Omental fat pad (tissue), 4 donors: Measurements from ENCODE around the gene TOX2. TPM values are rescaled to one million over a fixed set of nuclear protein-coding genes. Genes with fewer than 3 reads are reported as not detected.

Experiments used
- ATAC-seq: fragments of 150-250 bp; one replicate; pipeline ENCODE4 v1.9.1; 2016; ENCODE audit warnings: mild to moderate bottlenecking, moderate library complexity; ENCODE audit not compliant: low FRiP score
- DNase-seq: peaks from one replicate; pipeline ENCODE4 v3.0.0-alpha.2; 2019; ENCODE audit warnings: low spot score
- total RNA-seq, 4 donors: library from RNA; depleted of rRNA; stranded (reverse); fragments of >200 nt; gene quantifications; one replicate each; pipeline ENCODE4 v1.1.0, GENCODE V29; 2016
- TF ChIP-seq, protein P1 (sequence below), 3 donors: fragments of 450-650 bp; IDR thresholded peaks; one replicate each; pipeline ENCODE4 v1.5.1; 2016 to 2017; ENCODE audit warnings: antibody characterized with exemption in 3 of 3, mild to moderate bottlenecking in 3 of 3, moderate library complexity in 2 of 3

TOX2 gene
- total RNA-seq, 4 donors from 2014 or later = 0.44 to 7.1 (median 1.0) TPM

DNA sequence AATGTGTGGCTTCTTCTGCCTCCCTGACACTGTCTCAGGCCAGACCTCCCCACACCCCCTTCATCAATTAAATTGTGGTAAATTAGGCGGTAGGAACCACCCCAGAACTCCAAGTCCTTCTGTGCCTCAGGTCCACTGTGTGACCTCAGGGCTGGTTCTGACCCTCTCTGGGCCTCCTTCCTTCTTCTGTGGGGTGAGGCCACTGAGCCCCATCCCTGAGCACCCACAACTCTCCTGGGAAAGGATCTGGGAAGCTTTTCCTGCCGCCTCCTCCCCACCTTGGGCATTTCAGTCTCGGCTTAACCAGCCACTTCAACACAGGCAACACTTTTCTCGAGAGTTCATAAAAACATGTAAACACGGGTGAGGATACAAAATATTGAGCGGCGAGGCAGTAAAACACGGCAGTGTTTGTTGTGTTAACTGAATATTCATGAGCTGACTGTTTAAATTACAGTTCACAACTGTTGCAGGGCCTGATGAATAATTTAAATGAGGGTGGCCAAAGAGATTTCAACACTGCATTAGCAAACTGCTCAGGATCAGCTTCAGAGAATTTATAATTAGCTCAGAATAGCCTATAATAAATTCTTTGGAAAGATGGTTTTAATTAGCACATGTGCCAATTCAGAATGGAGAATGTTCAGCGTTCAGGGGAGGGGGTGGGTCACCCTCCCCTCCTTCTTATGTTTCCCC is 112.1 kb downstream of the TOX2 start:
- TF ChIP-seq, protein P1, sequence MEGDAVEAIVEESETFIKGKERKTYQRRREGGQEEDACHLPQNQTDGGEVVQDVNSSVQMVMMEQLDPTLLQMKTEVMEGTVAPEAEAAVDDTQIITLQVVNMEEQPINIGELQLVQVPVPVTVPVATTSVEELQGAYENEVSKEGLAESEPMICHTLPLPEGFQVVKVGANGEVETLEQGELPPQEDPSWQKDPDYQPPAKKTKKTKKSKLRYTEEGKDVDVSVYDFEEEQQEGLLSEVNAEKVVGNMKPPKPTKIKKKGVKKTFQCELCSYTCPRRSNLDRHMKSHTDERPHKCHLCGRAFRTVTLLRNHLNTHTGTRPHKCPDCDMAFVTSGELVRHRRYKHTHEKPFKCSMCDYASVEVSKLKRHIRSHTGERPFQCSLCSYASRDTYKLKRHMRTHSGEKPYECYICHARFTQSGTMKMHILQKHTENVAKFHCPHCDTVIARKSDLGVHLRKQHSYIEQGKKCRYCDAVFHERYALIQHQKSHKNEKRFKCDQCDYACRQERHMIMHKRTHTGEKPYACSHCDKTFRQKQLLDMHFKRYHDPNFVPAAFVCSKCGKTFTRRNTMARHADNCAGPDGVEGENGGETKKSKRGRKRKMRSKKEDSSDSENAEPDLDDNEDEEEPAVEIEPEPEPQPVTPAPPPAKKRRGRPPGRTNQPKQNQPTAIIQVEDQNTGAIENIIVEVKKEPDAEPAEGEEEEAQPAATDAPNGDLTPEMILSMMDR (IDR thresholded peaks at IDR 0.05) = no peak
- DNase-seq = no peak

DNA sequence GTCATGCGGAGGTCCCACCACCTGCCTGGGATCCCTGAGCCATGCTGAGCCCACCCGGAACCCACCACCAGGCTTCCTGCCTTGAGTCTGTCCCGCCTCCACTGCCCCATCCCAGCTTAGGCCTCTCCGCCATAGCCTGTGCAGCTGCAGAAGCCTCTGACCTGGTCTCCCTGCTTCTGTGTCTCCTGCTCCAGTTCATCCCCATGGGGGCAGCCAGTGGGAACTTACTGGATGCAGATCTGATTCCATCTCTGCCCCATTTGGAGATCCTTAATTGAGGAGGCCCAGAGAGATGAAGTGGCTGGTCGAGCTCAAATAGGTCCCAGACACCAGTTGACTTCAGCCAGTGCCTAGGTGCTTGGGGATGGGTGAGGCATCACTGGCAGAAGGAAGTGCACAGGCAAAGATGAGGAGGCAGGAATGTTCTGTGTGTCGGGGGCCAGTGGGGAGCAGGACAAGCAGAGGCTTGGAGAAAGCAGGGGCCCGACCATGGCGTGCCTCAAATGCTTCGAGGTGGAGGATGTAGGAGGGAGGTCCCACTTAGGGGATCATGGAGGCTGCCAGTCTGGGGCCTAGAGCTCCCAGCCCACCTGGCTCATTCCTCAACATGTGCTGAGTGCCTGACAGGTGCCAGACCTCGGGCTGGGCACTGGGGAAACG is 112.8 kb downstream of the TOX2 start:
- ATAC-seq = no peak
- no peak for DNase-seq
- TF ChIP-seq, protein P1 (IDR thresholded peaks at IDR 0.05) = no peak

More for the DNA sequence above, 112.1 kb downstream of the TOX2 start:
- ATAC-seq = no peak

DNA sequence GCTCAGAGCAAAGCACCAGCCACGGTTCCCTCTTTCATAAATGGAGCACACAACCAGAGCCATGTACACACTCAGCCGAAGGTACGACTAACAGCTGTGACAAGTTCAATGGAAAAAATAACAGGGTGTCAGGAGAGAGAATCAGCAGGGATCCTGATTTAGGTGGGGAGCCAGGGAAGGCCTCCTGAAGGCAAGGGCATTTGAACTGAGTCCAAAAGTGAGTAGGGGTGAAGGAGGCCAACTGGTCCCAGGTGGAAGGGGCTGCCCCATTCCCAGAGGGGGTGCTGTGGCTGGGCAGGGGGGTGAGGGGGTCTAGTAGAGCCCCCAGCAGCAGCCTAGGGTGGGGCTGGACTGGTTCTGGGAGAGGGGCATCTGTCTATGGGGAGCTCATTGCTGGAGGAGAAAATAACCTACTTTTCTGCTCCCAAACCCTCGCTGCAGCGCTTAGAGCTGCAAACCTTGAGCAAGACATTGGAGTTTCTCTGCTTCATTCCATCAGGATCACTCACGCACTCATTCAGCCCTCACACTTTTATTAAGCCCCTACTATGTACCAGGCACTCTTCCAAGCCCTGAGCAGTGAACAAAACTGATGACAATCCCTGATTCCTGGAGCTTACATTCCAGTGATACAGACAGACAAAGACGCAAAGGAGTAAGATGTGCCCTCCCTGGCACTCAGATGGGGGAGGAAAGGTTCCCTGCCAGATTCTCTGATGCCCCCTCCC is 113.5 kb downstream of the TOX2 start:
- no peak for DNase-seq
- no peak for ATAC-seq

GRCh38 chr20:44028868-44029847 is 114.5 kb downstream of the TOX2 start:
- ATAC-seq (no peak), DNase-seq (no peak)
- TF ChIP-seq, protein P1 (IDR thresholded peaks at IDR 0.05) = no peak

More for the DNA sequence above, 113.5 kb downstream of the TOX2 start:
- TF ChIP-seq, protein P1 (IDR thresholded peaks at IDR 0.05) = no peak

DNA sequence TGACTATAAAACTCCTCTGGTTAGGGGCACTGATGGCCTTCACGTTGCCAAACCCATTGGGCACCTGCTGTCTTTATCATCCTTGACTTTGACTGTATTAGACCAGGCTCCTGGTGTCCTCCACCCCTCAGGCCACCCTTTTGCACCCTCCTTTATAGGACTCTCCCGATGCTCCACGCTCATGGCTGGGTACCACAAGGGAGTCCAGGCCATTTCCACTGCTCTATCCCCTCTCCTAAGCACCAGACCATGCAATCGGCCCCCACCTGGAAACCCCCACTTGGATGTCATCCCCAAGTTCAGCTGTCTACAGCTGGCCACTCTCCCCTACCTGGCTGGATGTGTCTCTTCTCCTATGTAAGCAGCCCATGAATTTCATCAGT is 115.2 kb downstream of the TOX2 start:
- ATAC-seq (no peak), DNase-seq (no peak)
- TF ChIP-seq, protein P1 (IDR thresholded peaks at IDR 0.05) = no peak

DNA sequence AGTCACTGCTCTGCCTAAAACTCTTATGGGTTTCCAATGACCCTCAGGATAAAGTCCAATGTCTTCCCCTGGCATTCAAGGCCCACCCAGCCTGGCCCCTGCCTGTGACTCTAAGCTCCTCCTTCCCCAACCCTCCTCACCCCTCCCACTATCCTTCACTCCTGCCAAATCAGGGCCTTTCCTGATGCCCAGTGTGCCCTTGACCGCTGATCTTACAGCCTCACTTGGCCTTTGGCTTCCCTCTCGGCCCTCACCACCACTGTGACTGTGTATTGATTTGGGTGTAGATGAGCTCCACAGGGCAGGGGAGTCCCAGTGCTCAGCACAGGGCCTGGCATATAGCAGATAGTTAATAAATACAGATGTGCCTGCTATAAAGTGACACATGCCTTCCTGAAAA is 115.7 kb downstream of the TOX2 start:
- DNase-seq (no peak), ATAC-seq (no peak)
- TF ChIP-seq, protein P1 (IDR thresholded peaks at IDR 0.05) = no peak
